Epithelial cell of esophagus (primary cell): Measurements from ENCODE around the gene PCDHB16.
A peak's percentile ranks its signal among the peaks of the same experiment; 100 is the strongest.
"Not testable (repeated sequence)": the region's sequence is repeated elsewhere in the genome, so short reads cannot be mapped to it uniquely, and the experiment has no call there.

Source experiments
- DNase-seq: peaks from one replicate; pipeline ENCODE4 v3.0.0; 2010; ENCODE audit warnings: low read depth
- H3K4me3 ChIP-seq: 2 replicates; pipeline ENCODE4 v1.5.1; 2011; ENCODE audit warnings: mild to moderate bottlenecking, low read length, control low read depth
- CTCF ChIP-seq: IDR thresholded peaks from 2 replicates; pipeline ENCODE4 v1.5.1; 2011; ENCODE audit warnings: low read depth, mild to moderate bottlenecking, low read length, control low read depth, inconsistent platforms; ENCODE audit not compliant: insufficient read depth; ENCODE audit errors: missing control alignments

PCDHB16 gene

GRCh38 chr5:141199359-141200235 is 17.4 kb downstream of the PCDHB16 start, which contains the start of gene PCDHB11:
TSS of gene PCDHB11 (plus strand) at chr5:141199627. CDS start at chr5:141199775, 148 bp downstream.
- DNase-seq = no peak
- H3K4me3 ChIP-seq = no peak within 1 kb of the TSS
- TF ChIP-seq CTCF = no peak

- not testable (repeated sequence) for DNase-seq, H3K4me3 ChIP-seq
These were observed 18.9 kb downstream of the PCDHB16 start for GRCh38 chr5:141201126-141201525.

- DNase-seq, H3K4me3 ChIP-seq: not testable (repeated sequence)
These were observed 19.5 kb downstream of the PCDHB16 start for GRCh38 chr5:141201646-141202045.

DNA sequence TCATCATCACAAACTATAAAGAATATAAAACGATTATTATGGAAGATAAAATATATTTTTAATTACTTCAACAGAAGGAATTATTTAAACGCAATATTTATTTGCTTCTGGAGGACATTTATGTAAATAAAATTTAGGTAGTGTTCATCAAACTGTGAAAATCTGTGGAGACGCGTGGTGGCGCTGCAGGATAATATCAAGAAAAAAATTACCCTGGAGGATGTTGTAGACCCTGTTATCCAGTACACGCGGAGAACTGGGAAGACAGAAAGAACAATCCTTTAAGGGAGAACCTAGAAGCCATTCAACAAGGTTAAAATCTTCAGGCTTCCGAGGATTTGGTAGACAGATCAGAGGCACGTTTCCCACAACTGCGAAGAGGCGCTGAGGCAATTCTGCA is 26.3 kb downstream of the PCDHB16 start, which contains the start of gene PCDHB12:
Gene PCDHB12, plus strand, starts transcription at position 242 of the 400 bp plus-strand sequence. CDS start 189 bp downstream, outside the sequence.
- H3K4me3 ChIP-seq = no peak within 1 kb of the TSS
- no peak for DNase-seq
- TF ChIP-seq CTCF = no peak

DNA sequence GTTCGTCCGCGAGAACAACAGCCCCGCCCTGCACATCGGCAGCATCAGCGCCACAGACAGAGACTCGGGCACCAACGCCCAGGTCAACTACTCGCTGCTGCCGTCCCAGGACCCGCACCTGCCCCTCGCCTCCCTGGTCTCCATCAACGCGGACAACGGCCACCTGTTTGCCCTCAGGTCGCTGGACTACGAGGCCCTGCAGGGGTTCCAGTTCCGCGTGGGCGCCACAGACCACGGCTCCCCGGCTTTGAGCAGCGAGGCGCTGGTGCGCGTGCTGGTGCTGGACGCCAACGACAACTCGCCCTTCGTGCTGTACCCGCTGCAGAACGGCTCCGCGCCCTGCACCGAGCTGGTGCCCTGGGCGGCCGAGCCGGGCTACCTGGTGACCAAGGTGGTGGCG is 28.1 kb downstream of the PCDHB16 start:
- not testable (repeated sequence) for H3K4me3 ChIP-seq, DNase-seq

GRCh38 chr5:141210849-141211248 is 28.7 kb downstream of the PCDHB16 start:
- H3K4me3 ChIP-seq, DNase-seq: not testable (repeated sequence)

- peak; percentile 19 for TF ChIP-seq CTCF
- not testable (repeated sequence) for H3K4me3 ChIP-seq
- peak; percentile 17 for DNase-seq
These were observed 31.6 kb downstream of the PCDHB16 start, which contains the start of gene PCDHB13 for GRCh38 chr5:141213656-141214339. TSS of gene PCDHB13 (plus strand) at chr5:141213919. CDS start at chr5:141214124, 205 bp downstream.

DNA sequence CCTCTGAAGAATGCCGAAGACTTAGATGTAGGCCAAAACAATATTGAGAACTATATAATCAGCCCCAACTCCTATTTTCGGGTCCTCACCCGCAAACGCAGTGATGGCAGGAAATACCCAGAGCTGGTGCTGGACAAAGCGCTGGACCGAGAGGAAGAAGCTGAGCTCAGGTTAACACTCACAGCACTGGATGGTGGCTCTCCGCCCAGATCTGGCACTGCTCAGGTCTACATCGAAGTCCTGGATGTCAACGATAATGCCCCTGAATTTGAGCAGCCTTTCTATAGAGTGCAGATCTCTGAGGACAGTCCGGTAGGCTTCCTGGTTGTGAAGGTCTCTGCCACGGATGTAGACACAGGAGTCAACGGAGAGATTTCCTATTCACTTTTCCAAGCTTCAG is 32.4 kb downstream of the PCDHB16 start:
- not testable (repeated sequence) for DNase-seq, H3K4me3 ChIP-seq

GRCh38 chr5:141215504-141215903 is 33.3 kb downstream of the PCDHB16 start:
- H3K4me3 ChIP-seq, DNase-seq: not testable (repeated sequence)

DNA sequence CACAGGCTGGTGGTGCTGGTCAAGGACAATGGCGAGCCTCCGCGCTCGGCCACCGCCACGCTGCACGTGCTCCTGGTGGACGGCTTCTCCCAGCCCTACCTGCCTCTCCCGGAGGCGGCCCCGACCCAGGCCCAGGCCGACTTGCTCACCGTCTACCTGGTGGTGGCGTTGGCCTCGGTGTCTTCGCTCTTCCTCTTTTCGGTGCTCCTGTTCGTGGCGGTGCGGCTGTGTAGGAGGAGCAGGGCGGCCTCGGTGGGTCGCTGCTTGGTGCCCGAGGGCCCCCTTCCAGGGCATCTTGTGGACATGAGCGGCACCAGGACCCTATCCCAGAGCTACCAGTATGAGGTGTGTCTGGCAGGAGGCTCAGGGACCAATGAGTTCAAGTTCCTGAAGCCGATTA is 33.8 kb downstream of the PCDHB16 start:
- DNase-seq, H3K4me3 ChIP-seq: not testable (repeated sequence)
